Cardiac muscle cell (in vitro differentiated cells and primary cell): ENCODE results near the gene PTPRT. TPM values are rescaled to one million over a fixed set of nuclear protein-coding genes. Genes with fewer than 3 reads are reported as not detected.

Source experiments
- DNase-seq, 2 donors: peaks; one replicate each; pipeline versions ENCODE4 v3.0.0 to v3.0.0-alpha.2; 2010 to 2017; ENCODE audit warnings: low read depth in 1 of 2, low spot score in 1 of 2
- H3K27ac ChIP-seq: fragments of 200-600 bp; sonication (generic); 2 replicates; pipeline ENCODE4 v1.5.1; 2016
- H3K27me3 ChIP-seq: fragments of 200-600 bp; sonication (generic); 2 replicates; pipeline ENCODE4 v1.6.0; 2016; ENCODE audit warnings: control low read depth
- H3K36me3 ChIP-seq: fragments of 200-600 bp; sonication (generic); 2 replicates; pipeline ENCODE4 v1.5.1; 2016; ENCODE audit warnings: control low read depth
- H3K4me1 ChIP-seq: fragments of 200-600 bp; sonication (generic); 2 replicates; pipeline ENCODE4 v1.8.1; 2017; ENCODE audit warnings: low read depth, mild to moderate bottlenecking, mixed run types
- H3K4me3 ChIP-seq: fragments of 200-600 bp; sonication (generic); 2 replicates; pipeline ENCODE4 v1.5.1; 2016; ENCODE audit warnings: mild to moderate bottlenecking
- H3K9me3 ChIP-seq: fragments of 200-600 bp; sonication (generic); 2 replicates; pipeline ENCODE4 v1.5.1; 2017; ENCODE audit warnings: low read depth, mild to moderate bottlenecking, control low read depth
- CTCF ChIP-seq: IDR thresholded peaks from 2 replicates; pipeline ENCODE4 v1.5.1; 2012; ENCODE audit warnings: low read depth, mild to moderate bottlenecking, low read length
- polyA plus RNA-seq: library from polyadenylated mRNA; unstranded; fragments of >200 nt; fragmentation: Nextera tagmentation; extraction: Ambion mirVana; gene quantifications from 2 replicates; pipeline ENCODE4 v1.2.1, GENCODE V29; 2016
- total RNA-seq: library from RNA; depleted of rRNA; stranded (reverse); fragments of >200 nt; gene quantifications from 2 replicates; pipeline ENCODE4 v1.2.3, GENCODE V29; 2016

PTPRT gene
- total and polyA plus RNA-seq, 2 experiments from 2014 or later, result 0.30 to 1.4 TPM

GRCh38 chr20:42634156-42634555, 555.5 kb downstream of the PTPRT start:
- no peaks in the 10 kb centered on the region for H3K27me3 ChIP-seq

GRCh38 chr20:42628683-42629082, 561.0 kb downstream of the PTPRT start:
- Histone ChIP-seq H3K9me3 (no peaks in the 10 kb centered on the region), H3K36me3 (no peaks in the 10 kb centered on the region)
- TF ChIP-seq CTCF, result no peak

More at GRCh38 chr20:42634156-42634555, 555.5 kb downstream of the PTPRT start:
- no peak for DNase-seq
- Histone ChIP-seq H3K9me3 (no peaks in the 10 kb centered on the region), H3K27ac (no peak overlapping the region), H3K4me3 (no peak overlapping the region), H3K4me1 (peaks cover 12% of the 10 kb centered on the region), H3K36me3 (no peaks in the 10 kb centered on the region)
- TF ChIP-seq CTCF, result no peak

GRCh38 chr20:42613076-42613475, 576.6 kb downstream of the PTPRT start:
- Histone ChIP-seq H3K4me1 (no peaks in the 10 kb centered on the region), H3K36me3 (no peaks in the 10 kb centered on the region), H3K27ac (no peak overlapping the region), H3K9me3 (no peaks in the 10 kb centered on the region), H3K4me3 (no peak overlapping the region), H3K27me3 (no peaks in the 10 kb centered on the region)
- no peak for DNase-seq
- no peak for TF ChIP-seq CTCF

More at GRCh38 chr20:42628683-42629082, 561.0 kb downstream of the PTPRT start:
- Histone ChIP-seq H3K4me3 (no peak overlapping the region), H3K27me3 (no peaks in the 10 kb centered on the region), H3K4me1 (no peaks in the 10 kb centered on the region), H3K27ac (no peak overlapping the region)
- DNase-seq, result no peak

GRCh38 chr20:42611889-42612837, 577.5 kb downstream of the PTPRT start:
- no peak overlapping the region for H3K27ac ChIP-seq
- no peak for TF ChIP-seq CTCF
- H3K4me1 ChIP-seq, result no peaks in the 10 kb centered on the region
- no peaks in the 10 kb centered on the region for H3K27me3 ChIP-seq
- DNase-seq, result no peak
- no peak overlapping the region for H3K4me3 ChIP-seq
- H3K9me3 ChIP-seq, result no peaks in the 10 kb centered on the region
- no peaks in the 10 kb centered on the region for H3K36me3 ChIP-seq

- no peaks in the 10 kb centered on the region for H3K36me3 ChIP-seq
- no peak overlapping the region for H3K27ac ChIP-seq
- no peak for TF ChIP-seq CTCF
These were observed 578.3 kb downstream of the PTPRT start for GRCh38 chr20:42611423-42611822.

More at GRCh38 chr20:42611423-42611822, 578.3 kb downstream of the PTPRT start:
- Histone ChIP-seq H3K4me3 (no peak overlapping the region), H3K27me3 (no peaks in the 10 kb centered on the region), H3K9me3 (no peaks in the 10 kb centered on the region), H3K4me1 (no peaks in the 10 kb centered on the region)
- no peak for DNase-seq
